ENCODE results near the gene KTI12.
"Not testable (repeated sequence)": the region's sequence is repeated elsewhere in the genome, so short reads cannot be mapped to it uniquely, and the experiment has no call there.

The KTI12 gene

GRCh38 chr1:52033190-52034049 is at the start of gene KTI12:
TSS of gene KTI12 (minus strand) at chr1:52033810. CDS start at chr1:52033761, 49 bp downstream.
- DNase-seq (ENCODE audit: low read depth in 2 of 3, low spot score in 1 of 3), result peak; percentile 65 to 81 (median 75)

- DNase-seq (ENCODE audit: low read depth in 2 of 3, low spot score in 1 of 3), result no peak
These were observed 46.4 kb upstream of the KTI12 start for GRCh38 chr1:52080014-52080415.

- DNase-seq (ENCODE audit: low read depth in 2 of 3, low spot score in 1 of 3), result not testable (repeated sequence)
These were observed 43.7 kb upstream of the KTI12 start for GRCh38 chr1:52077277-52077676.

GRCh38 chr1:52072291-52072690 is 38.7 kb upstream of the KTI12 start:
- DNase-seq (ENCODE audit: low read depth in 2 of 3, low spot score in 1 of 3), result no peak

GRCh38 chr1:52070704-52071103 is 37.1 kb upstream of the KTI12 start:
- no peak for DNase-seq (ENCODE audit: low read depth in 2 of 3, low spot score in 1 of 3)

- no peak for DNase-seq (ENCODE audit: low read depth in 2 of 3, low spot score in 1 of 3)
These were observed 29.6 kb upstream of the KTI12 start for GRCh38 chr1:52063192-52063591.

- no peak for DNase-seq (ENCODE audit: low read depth in 2 of 3, low spot score in 1 of 3)
These were observed 27.2 kb upstream of the KTI12 start for GRCh38 chr1:52060822-52061221.

GRCh38 chr1:52059888-52060287 is 26.3 kb upstream of the KTI12 start:
- no peak for DNase-seq (ENCODE audit: low read depth in 2 of 3, low spot score in 1 of 3)

- no peak for DNase-seq (ENCODE audit: low read depth in 2 of 3, low spot score in 1 of 3)
These were observed 25.7 kb upstream of the KTI12 start for GRCh38 chr1:52059321-52059720.

GRCh38 chr1:52057876-52058415 is 24.3 kb upstream of the KTI12 start:
- no peak for DNase-seq (ENCODE audit: low read depth in 2 of 3, low spot score in 1 of 3)

GRCh38 chr1:52057255-52057654 is 23.6 kb upstream of the KTI12 start:
- DNase-seq (ENCODE audit: low read depth in 2 of 3, low spot score in 1 of 3), result no peak

- DNase-seq (ENCODE audit: low read depth in 2 of 3, low spot score in 1 of 3), result no peak
These were observed 23.3 kb upstream of the KTI12 start for GRCh38 chr1:52056937-52057231.

- DNase-seq (ENCODE audit: low read depth in 2 of 3, low spot score in 1 of 3), result peak; percentile 85 to 92 (median 91)
These were observed 22.7 kb upstream of the KTI12 start, which contains the start of gene BTF3L4 for GRCh38 chr1:52056163-52056936. TSS of gene BTF3L4 (plus strand) at chr1:52056295. CDS start at chr1:52059848, 3,553 bp downstream.

GRCh38 chr1:52055866-52056162 is 22.2 kb upstream of the KTI12 start:
- DNase-seq (ENCODE audit: low read depth in 2 of 3, low spot score in 1 of 3), result no peak

GRCh38 chr1:52055066-52055865 is 21.7 kb upstream of the KTI12 start, which contains the start of gene TXNDC12:
TSS of gene TXNDC12 (minus strand) at chr1:52055191. CDS start at chr1:52055096, 95 bp downstream.
- peak; percentile 44 to 64 (median 49) for DNase-seq (ENCODE audit: low read depth in 2 of 3, low spot score in 1 of 3)

- DNase-seq (ENCODE audit: low read depth in 2 of 3, low spot score in 1 of 3), result no peak
These were observed 21.0 kb upstream of the KTI12 start for GRCh38 chr1:52054496-52055065.

GRCh38 chr1:52053862-52054261 is 20.3 kb upstream of the KTI12 start:
- no peak for DNase-seq (ENCODE audit: low read depth in 2 of 3, low spot score in 1 of 3)

GRCh38 chr1:52049337-52049736 is 15.7 kb upstream of the KTI12 start:
- DNase-seq (ENCODE audit: low read depth in 2 of 3, low spot score in 1 of 3), result not testable (repeated sequence)

GRCh38 chr1:52045666-52046195 is 12.1 kb upstream of the KTI12 start:
- not testable (repeated sequence) for DNase-seq (ENCODE audit: low read depth in 2 of 3, low spot score in 1 of 3)

GRCh38 chr1:52045236-52045635 is 11.6 kb upstream of the KTI12 start:
- DNase-seq (ENCODE audit: low read depth in 2 of 3, low spot score in 1 of 3), result no peak
